ENCODE data around the gene LRRC56.

LRRC56 gene

DNA sequence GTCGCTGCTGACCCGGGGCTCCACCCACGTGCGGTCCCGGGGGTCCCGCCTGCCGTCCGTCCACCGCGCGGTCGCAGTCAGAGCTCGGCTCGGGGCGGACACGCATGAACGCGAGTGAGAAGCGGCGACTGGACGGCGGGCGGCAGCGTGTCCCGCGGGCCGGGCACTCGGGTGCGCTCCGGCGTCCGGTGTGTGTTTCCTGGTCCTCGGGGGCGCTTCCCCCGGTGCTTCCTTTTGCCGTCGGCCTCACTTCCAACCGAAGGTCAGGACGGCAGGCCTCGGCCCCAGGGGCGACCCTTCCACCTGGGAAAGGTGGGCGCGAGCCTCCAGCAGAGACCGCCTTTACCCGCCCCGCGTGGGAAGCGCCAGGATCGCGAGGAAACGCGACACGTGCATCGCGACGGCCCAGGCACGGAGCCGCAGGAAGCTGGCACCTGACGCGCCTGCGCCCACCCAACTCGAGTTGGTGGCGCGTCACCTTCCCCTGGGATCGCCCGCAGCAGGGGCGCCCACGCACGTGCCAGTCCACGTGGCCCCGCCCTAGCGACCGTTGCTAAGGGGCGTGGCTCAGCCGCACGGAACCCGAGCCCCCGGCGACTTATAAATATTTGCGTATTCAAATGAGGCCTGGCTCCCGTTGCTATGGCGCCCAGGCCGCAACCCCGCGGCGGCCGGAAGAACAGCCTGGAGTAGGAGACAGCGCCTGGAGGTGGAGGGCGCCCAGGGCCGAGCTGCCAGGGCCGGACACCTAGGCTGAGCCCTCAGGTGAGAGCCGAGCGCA, at the start of gene LRRC56:
TSS of gene LRRC56 (plus strand) at position 687 of the 781 bp plus-strand sequence. CDS start 3,158 bp downstream, outside the sequence.
- DNase-seq: peak; percentile 92

DNA sequence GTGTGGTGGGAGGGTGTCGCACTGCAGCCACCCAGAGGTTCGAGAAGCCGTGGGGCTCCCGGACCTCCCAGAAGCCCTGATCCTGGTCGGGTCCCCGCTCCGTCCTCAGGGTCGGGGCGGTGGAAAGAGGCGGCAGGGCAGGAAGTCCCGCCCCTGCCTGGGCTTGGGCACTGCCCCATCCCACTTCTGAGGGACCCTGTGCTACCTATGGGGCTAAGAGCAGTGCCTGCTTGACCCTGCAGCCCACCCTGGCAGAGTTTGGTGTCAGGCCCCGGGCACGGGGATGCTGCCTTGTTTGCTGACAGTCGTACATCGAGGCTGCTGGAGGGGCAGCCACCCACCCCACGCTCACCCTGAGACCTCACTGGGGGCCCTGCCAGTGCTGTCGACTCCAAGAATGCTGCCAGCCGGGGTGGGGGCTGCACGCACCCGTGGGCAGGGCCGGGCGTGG, 49.7 kb upstream of the LRRC56 start:
- DNase-seq: no peak

GRCh38 chr11:488062-488461, 49.3 kb upstream of the LRRC56 start:
- no peak for DNase-seq

DNA sequence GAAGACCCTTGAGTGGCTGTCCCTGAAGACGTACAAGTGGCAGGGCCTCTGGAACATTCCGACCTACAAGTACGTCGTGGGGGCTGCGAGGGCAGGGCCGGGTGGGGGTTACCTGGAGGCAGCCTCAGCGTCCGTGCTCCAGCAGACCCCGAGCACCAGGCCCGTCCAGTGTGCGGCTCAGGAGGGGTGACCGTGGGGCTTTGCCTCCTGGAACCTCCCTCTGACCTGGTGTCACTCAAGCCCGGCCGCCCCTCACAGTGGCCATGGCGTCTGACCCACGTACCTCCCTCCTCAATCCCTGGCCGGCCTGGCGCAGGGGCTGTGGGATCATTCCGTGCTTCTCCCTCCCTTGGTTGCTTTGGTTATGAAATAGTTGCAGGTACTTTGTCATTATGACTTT, 48.7 kb upstream of the LRRC56 start:
- DNase-seq: no peak

- no peak for DNase-seq
These were observed 48.3 kb upstream of the LRRC56 start for GRCh38 chr11:488992-489391.

- DNase-seq: no peak
These were observed 47.6 kb upstream of the LRRC56 start for GRCh38 chr11:489610-490185.

GRCh38 chr11:490186-490929, 47.0 kb upstream of the LRRC56 start:
- DNase-seq: no peak

DNA sequence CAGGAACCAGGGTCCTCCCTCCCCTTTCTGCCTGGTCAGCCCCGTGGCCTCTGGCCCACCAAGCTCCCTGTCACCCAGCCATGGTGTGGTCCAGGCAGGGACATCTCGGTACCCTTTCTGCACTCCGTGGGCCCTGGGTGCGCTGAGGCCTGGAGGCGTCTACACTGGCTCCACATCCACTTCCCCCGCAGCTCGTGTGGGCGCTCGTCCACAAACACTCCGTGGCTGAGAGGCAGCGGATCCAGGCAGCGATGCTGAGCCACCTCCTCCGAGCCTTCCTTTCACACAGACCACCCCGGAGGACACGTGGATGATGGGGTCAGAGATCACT, 46.4 kb upstream of the LRRC56 start:
- no peak for DNase-seq

- DNase-seq: no peak
These were observed 46.0 kb upstream of the LRRC56 start for GRCh38 chr11:491358-491757.

- no peak for DNase-seq
These were observed 44.7 kb upstream of the LRRC56 start for GRCh38 chr11:492427-493226.

DNA sequence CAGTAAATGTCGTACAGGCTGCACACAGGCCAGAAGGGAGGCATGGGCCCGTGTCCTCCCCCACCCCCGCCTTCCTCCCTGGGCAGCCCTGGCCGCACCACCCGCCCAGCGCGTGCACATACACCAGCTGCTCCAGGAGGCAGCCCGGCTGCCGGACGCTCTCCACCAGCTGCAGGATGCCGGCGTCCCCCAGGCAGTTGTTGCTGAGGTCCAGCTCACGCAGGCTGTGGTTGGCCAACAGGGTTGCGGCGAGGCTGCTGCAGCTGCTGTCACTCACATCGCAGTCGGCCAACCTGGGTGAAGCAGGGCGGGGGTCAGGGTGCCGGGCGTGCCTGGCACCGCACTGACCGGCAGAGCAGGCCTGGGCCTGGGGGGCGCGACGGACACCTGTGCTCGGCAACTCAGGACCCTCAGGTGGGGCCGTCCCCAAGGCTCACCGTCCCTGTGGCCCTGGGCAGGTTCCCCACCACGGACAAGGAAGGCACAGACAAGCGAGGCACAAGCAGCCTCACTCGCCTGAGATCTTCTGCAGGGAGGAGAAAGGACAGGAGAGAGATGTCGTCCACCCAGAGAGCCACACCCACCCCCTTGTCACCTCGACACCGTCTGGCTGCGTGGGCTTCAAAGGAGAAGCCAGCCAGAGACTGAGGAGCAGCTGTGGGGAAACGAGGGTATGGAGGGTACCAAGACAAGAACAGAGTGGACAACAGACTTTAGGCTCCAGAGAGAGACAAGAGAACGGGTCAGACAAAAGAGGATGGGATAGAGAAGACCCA, 42.4 kb upstream of the LRRC56 start:
- no peak for DNase-seq

GRCh38 chr11:495537-495931, 41.8 kb upstream of the LRRC56 start:
- no peak for DNase-seq

DNA sequence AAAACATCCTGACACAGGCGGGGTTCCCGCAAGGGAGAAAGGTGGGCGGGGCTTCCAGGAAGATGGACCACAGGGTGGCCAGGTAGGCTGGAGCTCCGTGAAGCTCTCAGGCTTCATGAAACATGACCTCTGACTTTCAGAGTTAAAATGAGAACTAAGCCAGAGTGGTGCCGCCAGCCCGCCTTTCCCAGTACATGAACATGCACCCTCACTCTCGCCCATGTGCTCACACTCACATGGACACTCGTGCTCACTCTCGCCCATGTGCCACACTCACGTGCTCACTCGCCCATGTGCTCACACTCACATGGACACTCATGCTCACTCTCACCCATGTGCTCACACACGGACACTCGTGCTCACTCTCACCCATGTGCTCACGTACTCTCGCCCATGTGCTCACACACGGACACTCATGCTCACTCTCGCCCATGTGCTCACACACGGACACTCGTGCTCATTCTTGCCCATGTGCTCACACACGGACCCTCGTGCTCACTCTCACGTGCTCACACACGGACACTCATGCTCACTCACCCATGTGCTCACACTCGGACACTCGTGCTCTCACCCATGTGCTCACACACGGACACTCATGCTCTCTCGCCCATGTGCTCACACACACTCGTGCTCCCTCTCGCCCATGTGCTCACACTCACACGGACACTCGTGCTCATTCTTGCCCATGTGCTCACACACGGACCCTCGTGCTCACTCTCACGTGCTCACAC, 40.3 kb upstream of the LRRC56 start:
- DNase-seq: no peak

DNA sequence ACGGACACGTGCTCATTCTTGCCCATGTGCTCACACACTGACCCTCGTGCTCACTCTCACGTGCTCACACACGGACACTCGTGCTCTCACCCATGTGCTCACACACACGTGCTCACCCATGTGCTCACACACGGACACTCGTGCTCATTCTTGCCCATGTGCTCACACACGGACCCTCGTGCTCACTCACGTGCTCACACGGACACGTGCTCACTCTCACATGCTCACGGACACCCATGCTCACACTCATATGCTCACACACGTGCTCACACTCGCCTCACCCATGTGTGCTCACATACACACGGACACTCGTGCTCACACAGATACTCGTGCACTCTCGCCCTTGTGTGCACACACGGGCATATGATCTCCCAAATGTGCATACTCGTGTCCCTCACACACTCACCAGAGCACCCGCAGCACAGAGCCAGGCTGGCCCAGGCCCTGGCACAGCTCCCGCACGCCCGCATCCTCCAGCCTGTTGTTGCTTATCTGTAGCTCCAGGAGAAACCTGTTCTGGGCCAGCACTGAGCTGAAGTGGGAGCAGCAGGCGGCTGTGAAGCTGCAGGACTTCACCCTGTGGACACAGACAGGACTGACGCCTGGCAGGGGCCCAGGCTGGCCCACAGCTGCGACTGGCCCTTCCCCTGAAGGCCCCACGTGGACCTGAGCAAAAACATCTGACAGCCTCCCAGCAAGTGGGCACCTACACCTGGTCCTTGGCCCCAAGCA, 39.6 kb upstream of the LRRC56 start:
- no peak for DNase-seq

GRCh38 chr11:498297-499181, 38.8 kb upstream of the LRRC56 start:
- DNase-seq: no peak

DNA sequence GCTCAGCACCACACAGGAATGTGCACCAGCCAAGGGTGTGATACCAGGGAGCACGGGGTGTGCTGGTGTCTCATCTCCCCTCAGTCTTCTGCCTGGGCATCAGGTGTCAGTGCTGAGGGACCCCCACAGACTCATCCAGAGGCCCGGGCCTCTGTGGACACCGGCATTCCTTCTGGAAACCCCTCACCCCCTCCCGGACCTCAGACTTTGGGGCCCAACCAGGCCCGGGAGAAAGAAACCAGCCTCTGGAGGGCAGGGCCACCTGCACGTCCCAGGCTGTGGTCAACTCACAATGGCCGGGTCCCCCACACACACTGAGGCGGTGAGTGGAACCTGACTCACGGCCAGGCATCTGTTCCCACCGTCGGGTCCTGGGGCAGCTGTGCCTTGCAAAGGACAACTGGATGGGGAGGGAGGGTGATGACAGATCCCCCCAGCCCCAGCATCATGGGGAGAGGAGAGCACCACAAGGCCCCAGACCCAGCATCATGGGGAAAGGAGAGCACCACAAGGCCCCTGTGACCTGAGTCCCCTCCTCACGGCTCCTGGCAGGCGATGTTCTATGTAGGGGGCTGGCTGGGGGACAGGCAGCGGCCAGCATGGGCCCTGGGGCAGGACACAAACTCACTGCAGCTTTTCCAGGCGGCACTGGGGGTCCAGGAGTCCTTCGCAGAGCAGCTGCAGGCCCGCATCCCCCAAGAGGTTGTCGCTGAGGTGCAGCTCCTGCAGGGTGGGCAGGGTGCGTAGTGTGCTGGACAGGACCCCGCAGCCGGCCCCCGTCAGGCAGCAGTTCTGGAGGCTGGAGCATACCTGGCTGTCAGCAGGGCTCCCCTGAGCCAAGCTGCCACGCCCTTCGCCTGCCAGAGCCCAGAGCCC, 37.9 kb upstream of the LRRC56 start:
- no peak for DNase-seq

DNA sequence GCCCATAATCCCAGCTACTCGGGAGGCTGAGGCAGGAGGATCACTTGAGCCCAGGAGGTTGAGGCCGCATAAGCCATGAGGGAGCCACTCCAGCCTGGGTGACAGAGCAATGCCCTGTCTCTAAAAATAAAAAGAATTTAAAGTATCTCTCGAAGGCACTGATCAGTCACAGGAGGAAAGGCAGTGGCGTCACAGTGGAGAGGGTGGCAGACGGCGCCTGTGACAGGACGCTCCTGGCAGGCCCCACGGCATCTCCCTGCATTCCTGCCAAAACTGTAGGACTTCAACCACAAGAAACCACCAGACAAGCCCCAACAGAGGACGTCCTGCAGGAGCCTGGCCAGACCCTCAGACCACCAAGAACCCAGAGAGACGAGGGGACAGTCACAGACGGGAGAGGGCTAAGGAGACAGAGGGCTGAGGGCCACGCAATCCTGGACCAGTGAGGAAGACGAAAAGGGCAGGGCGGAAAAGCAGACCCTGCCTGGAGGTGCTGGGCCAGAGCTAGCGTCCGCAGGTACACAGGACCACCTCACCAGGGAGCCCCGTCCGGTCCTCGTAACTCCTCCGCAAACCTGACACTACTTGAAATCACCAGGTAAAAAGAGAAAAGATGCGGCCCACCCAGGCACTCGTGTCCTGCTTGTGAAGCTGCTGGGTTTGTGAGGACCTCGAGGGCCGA, 36.2 kb upstream of the LRRC56 start:
- DNase-seq: no peak

GRCh38 chr11:501683-502287, 35.5 kb upstream of the LRRC56 start:
- no peak for DNase-seq

Measured in activated CD4-positive, alpha-beta T cell treated with anti-CD3 and anti-CD28 coated beads for 48 hours (primary cell).